Keratinocyte (primary cell): ENCODE results near the gene DNAH3.
"Not testable (repeated sequence)": the region's sequence is repeated elsewhere in the genome, so short reads cannot be mapped to it uniquely, and the experiment has no call there.

Experiments
- CTCF ChIP-seq, 3 experiments: IDR thresholded peaks in 1 of 3; conservative IDR thresholded peaks in 1 of 3; optimal IDR thresholded peaks in 1 of 3; 2 replicates in 2 of 3; 3 replicates in 1 of 3; pipeline versions ENCODE3 to v1.5.1; 2011; ENCODE audit warnings: low read length in 3 of 3, mild to moderate bottlenecking in 3 of 3, moderate library complexity in 2 of 3, control low read depth in 1 of 3, inconsistent platforms in 1 of 3; ENCODE audit not compliant: insufficient read depth in 2 of 3; ENCODE audit errors: extremely low read depth in 1 of 3
- EZH2 ChIP-seq: IDR thresholded peaks from one replicate; pipeline ENCODE4 v1.6.1; 2012; ENCODE audit warnings: inconsistent platforms, mild to moderate bottlenecking, low read length, moderate library complexity

- TF ChIP-seq CTCF (optimal IDR thresholded peaks at IDR 0.05 in 1 of 3, IDR thresholded peaks at IDR 0.05 in 1 of 3, conservative IDR thresholded peaks at IDR 0.05 in 1 of 3; ENCODE audit: extremely low read depth in 1 of 3, insufficient read depth in 2 of 3, low read length in 3 of 3); EZH2: not testable (repeated sequence)
Observed at GRCh38 chr16:20973201-20973600, 177.4 kb downstream of the DNAH3 start.
